ENCODE measurements around the gene E2F8.

- TF ChIP-seq POLR2AphosphoS5 (IDR thresholded peaks at IDR 0.05) (no peak), CTCF (IDR thresholded peaks at IDR 0.05) (no peak), EP300 (IDR thresholded peaks at IDR 0.05; ENCODE audit: low read depth) (no peak), POLR2A (IDR thresholded peaks at IDR 0.05) (no peak)
Measured at GRCh38 chr11:19185036-19185435, 55.7 kb downstream of the E2F8 start.
